GM12878 (cell line): ENCODE measurements around the gene ITPRIPL2. TPM values are rescaled to one million over a fixed set of nuclear protein-coding genes. Genes with fewer than 3 reads are reported as not detected.

ENCODE experiments used
- ATF3 ChIP-seq: IDR thresholded peaks from 2 replicates; pipeline ENCODE4 v1.6.1; 2011; ENCODE audit warnings: low read depth, mild to moderate bottlenecking, low read length, moderate library complexity, borderline replicate concordance; ENCODE audit errors: extremely low read depth
- BCL11A ChIP-seq: IDR thresholded peaks from 2 replicates; pipeline ENCODE4 v1.6.1; 2011; ENCODE audit warnings: low read depth, low read length
- CBFB ChIP-seq: IDR thresholded peaks from 2 replicates; pipeline ENCODE4 v1.6.1; 2016; ENCODE audit warnings: antibody characterized with exemption, low read depth
- CREB1 ChIP-seq: IDR thresholded peaks from 2 replicates; pipeline ENCODE4 v1.6.1; 2012; ENCODE audit warnings: low read depth, mild to moderate bottlenecking, inconsistent platforms
- EGR1 ChIP-seq, 2 experiments: IDR thresholded peaks; 1 replicate in 1 of 2; 2 replicates in 1 of 2; pipeline ENCODE4 v1.6.1; 2011 to 2012; ENCODE audit warnings: low read depth in 2 of 2, low read length in 2 of 2, borderline replicate concordance in 1 of 2, mild to moderate bottlenecking in 1 of 2, moderate library complexity in 1 of 2
- EP300 ChIP-seq, 2 experiments: fragments of 150-350 bp in 1 of 2; IDR thresholded peaks; 2 replicates each; pipeline ENCODE4 v1.6.1; 2011 to 2012; ENCODE audit warnings: low read depth in 2 of 2, low read length in 2 of 2, borderline replicate concordance in 1 of 2, improper control_type of control experiment in 1 of 2, inconsistent platforms in 1 of 2; ENCODE audit not compliant: control insufficient read depth in 1 of 2
- ETV6 ChIP-seq, 2 experiments: fragments of 450-650 bp in 1 of 2; IDR thresholded peaks in 1 of 2; conservative IDR thresholded peaks in 1 of 2; 2 replicates each; pipeline ENCODE4 v1.6.1; 2014; ENCODE audit warnings: antibody characterized with exemption in 1 of 2, borderline replicate concordance in 1 of 2, low read depth in 1 of 2, mild to moderate bottlenecking in 1 of 2, moderate library complexity in 1 of 2
- MXI1 ChIP-seq: fragments of 150-350 bp; IDR thresholded peaks from 2 replicates; pipeline ENCODE4 v1.6.1; 2011; ENCODE audit warnings: low read depth, mild to moderate bottlenecking, inconsistent platforms, low read length, improper control_type of control experiment
- MYB ChIP-seq: fragments of 150-350 bp; IDR thresholded peaks from 2 replicates; pipeline ENCODE4 v1.6.1; 2014; ENCODE audit warnings: mild to moderate bottlenecking, low read depth, low read length, borderline replicate concordance
- NFIC ChIP-seq: IDR thresholded peaks from 2 replicates; pipeline ENCODE4 v1.6.1; 2012; ENCODE audit warnings: low read depth, mild to moderate bottlenecking, inconsistent platforms, low read length, moderate library complexity
- NFYA ChIP-seq: IDR thresholded peaks from 2 replicates; pipeline ENCODE4 v1.6.1; 2011; ENCODE audit warnings: low read depth, mild to moderate bottlenecking, low read length, improper control_type of control experiment, borderline replicate concordance
- PAX8 ChIP-seq: fragments of 450-650 bp; IDR thresholded peaks from 2 replicates; pipeline ENCODE4 v1.6.1; 2017; ENCODE audit warnings: mild to moderate bottlenecking, moderate library complexity
- REST ChIP-seq: IDR thresholded peaks from 2 replicates; pipeline ENCODE4 v1.6.1; 2012; ENCODE audit warnings: mild to moderate bottlenecking, low read depth, low read length
- RFX5 ChIP-seq: IDR thresholded peaks from 2 replicates; pipeline ENCODE4 v1.6.1; 2011; ENCODE audit warnings: low read depth, low read length, improper control_type of control experiment
- RUNX3 ChIP-seq: IDR thresholded peaks from 2 replicates; pipeline ENCODE4 v1.6.1; 2012; ENCODE audit warnings: low read length, inconsistent platforms
- SMARCA5 ChIP-seq: fragments of 450-650 bp; IDR thresholded peaks from 2 replicates; pipeline ENCODE4 v1.6.1; 2017; ENCODE audit warnings: mild to moderate bottlenecking
- SP1 ChIP-seq: IDR thresholded peaks from one replicate; pipeline ENCODE4 v1.6.1; 2011; ENCODE audit warnings: low read depth, low read length
- TAF1 ChIP-seq: IDR thresholded peaks from 2 replicates; pipeline ENCODE4 v1.6.1; 2011; ENCODE audit warnings: mild to moderate bottlenecking, low read depth, low read length, borderline replicate concordance
- TCF7 ChIP-seq: IDR thresholded peaks from 2 replicates; pipeline ENCODE4 v1.6.1; 2014; ENCODE audit warnings: antibody characterized with exemption, borderline replicate concordance
- YY1 ChIP-seq: IDR thresholded peaks from 2 replicates; pipeline ENCODE4 v1.6.1; 2011; ENCODE audit warnings: low read depth, mild to moderate bottlenecking, low read length
- ZNF207 ChIP-seq: fragments of 450-650 bp; IDR thresholded peaks from 2 replicates; pipeline ENCODE4 v1.6.1; 2014; ENCODE audit warnings: antibody characterized with exemption, mild to moderate bottlenecking, borderline replicate concordance
- ZNF622 ChIP-seq: fragments of 450-650 bp; IDR thresholded peaks from 2 replicates; pipeline ENCODE4 v1.6.1; 2017; ENCODE audit warnings: mild to moderate bottlenecking, inconsistent platforms
- polyA plus RNA-seq, 11 experiments: library from polyadenylated mRNA; depleted of rRNA in 4 of 11; unstranded in 6 of 11; stranded (reverse) in 5 of 11; fragments of >200 nt; fragmentation: Nextera tagmentation in 4 of 11; fragmentation: Illumina TruSeq in 1 of 11; extraction: Ambion mirVana in 4 of 11; extraction: Trizol in 1 of 11; gene quantifications; 1 replicate in 1 of 11; 2 replicates in 10 of 11; pipeline versions ENCODE4 v1.2.1 to v1.2.3, GENCODE V29; 2011 to 2016; ENCODE audit warnings: inconsistent platforms in 2 of 11, missing spikeins in 2 of 11, low read depth in 1 of 11
- total RNA-seq, 4 experiments: library from RNA; depleted of rRNA in 3 of 4; stranded (reverse); fragments of >200 nt in 3 of 4; fragmentation: Illumina TruSeq in 1 of 4; extraction: Trizol in 1 of 4; gene quantifications; 2 replicates each; pipeline versions ENCODE4 v1.2.1 to v1.2.3, GENCODE V29; 2013 to 2021
- TF ChIP-seq, protein P1 (sequence below): fragments of 450-650 bp; IDR thresholded peaks from 2 replicates; pipeline ENCODE4 v1.6.1; 2017; ENCODE audit warnings: antibody characterized with exemption, mild to moderate bottlenecking, moderate library complexity

The ITPRIPL2 gene
- total and polyA plus RNA-seq, 10 of the 15 experiments (the other 5 are each of a cell fraction or from before 2014, with no cell fraction given): 0.48 to 14.3 (median 3.5) TPM

GRCh38 chr16:19067349-19068236 is 46.2 kb upstream of the ITPRIPL2 start, which contains the start of gene COQ7 (continued):
- TF ChIP-seq ATF3: peak; percentile 72; the same call in 1 of the 2 replicates
- TF ChIP-seq REST: no peak
- TF ChIP-seq EP300 (IDR thresholded peaks at IDR 0.05; ENCODE audit: borderline replicate concordance in 1 of 2, control insufficient read depth in 1 of 2, low read depth in 2 of 2, low read length in 2 of 2): 0 out of 4 replicates have a peak, but pooled peaks of 1 of the 2 experiments have one; percentile 69
- no peak for TF ChIP-seq NFIC
- TF ChIP-seq ETV6 (conservative IDR thresholded peaks at IDR 0.05 in 1 of 2, IDR thresholded peaks at IDR 0.05 in 1 of 2; ENCODE audit: borderline replicate concordance in 1 of 2, low read depth in 1 of 2): no peak; a peak in 1 of 4 replicates
- TF ChIP-seq RFX5: peak; percentile 80
- no peak for TF ChIP-seq PAX8
- TF ChIP-seq, protein P1, sequence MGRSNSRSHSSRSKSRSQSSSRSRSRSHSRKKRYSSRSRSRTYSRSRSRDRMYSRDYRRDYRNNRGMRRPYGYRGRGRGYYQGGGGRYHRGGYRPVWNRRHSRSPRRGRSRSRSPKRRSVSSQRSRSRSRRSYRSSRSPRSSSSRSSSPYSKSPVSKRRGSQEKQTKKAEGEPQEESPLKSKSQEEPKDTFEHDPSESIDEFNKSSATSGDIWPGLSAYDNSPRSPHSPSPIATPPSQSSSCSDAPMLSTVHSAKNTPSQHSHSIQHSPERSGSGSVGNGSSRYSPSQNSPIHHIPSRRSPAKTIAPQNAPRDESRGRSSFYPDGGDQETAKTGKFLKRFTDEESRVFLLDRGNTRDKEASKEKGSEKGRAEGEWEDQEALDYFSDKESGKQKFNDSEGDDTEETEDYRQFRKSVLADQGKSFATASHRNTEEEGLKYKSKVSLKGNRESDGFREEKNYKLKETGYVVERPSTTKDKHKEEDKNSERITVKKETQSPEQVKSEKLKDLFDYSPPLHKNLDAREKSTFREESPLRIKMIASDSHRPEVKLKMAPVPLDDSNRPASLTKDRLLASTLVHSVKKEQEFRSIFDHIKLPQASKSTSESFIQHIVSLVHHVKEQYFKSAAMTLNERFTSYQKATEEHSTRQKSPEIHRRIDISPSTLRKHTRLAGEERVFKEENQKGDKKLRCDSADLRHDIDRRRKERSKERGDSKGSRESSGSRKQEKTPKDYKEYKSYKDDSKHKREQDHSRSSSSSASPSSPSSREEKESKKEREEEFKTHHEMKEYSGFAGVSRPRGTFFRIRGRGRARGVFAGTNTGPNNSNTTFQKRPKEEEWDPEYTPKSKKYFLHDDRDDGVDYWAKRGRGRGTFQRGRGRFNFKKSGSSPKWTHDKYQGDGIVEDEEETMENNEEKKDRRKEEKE: no peak
- TF ChIP-seq EGR1 (IDR thresholded peaks at IDR 0.05; ENCODE audit: borderline replicate concordance in 1 of 2, low read depth in 2 of 2, low read length in 2 of 2): peak in 1 of 2 experiments; percentile 69; a peak in 1 of 3 replicates
- TF ChIP-seq NFYA: peak; percentile 24; the same call in 1 of the 2 replicates
- peak; percentile 15; the same call in 1 of the 2 replicates for TF ChIP-seq MYB
- peak; percentile 5; the same call in 1 of the 2 replicates for TF ChIP-seq RUNX3
- TF ChIP-seq MXI1: peak; percentile 87
- TF ChIP-seq SP1: peak; percentile 95
- peak; percentile 98 for TF ChIP-seq CREB1
- TF ChIP-seq BCL11A: no peak
- TF ChIP-seq ZNF622: no peak
- TF ChIP-seq TCF7: no peak
- TF ChIP-seq CBFB: no peak
- TF ChIP-seq SMARCA5: peak; percentile 50; the same call in 1 of the 2 replicates
- peak; percentile 63; the same call in 1 of the 2 replicates for TF ChIP-seq ZNF207
- TF ChIP-seq TAF1: 0 out of 2 replicates have a peak, but pooled peaks have one; percentile 46
- TF ChIP-seq YY1: no peak; the same call in 1 of the 2 replicates
